SKM-1 treated with dmso at 0.1 percent for 144 hours (cell line): ENCODE results near the gene PLEKHJ1.
"Not testable (repeated sequence)": the region's sequence is repeated elsewhere in the genome, so short reads cannot be mapped to it uniquely, and the experiment has no call there.

Experiments
- DNase-seq: peaks from one replicate; lab custom pipeline; 2025; ENCODE audit not compliant: unreplicated experiment; lab: John Stamatoyannopoulos, UW

Gene PLEKHJ1

GRCh38 chr19:2200624-2201294, 35.4 kb downstream of the PLEKHJ1 start:
- DNase-seq: not testable (repeated sequence)

- no peak for DNase-seq
Measured at GRCh38 chr19:2199861-2200623, 36.1 kb downstream of the PLEKHJ1 start.

- no peak for DNase-seq
Measured at GRCh38 chr19:2199215-2199614, 36.9 kb downstream of the PLEKHJ1 start.

- no peak for DNase-seq
Measured at GRCh38 chr19:2198317-2198716, 37.8 kb downstream of the PLEKHJ1 start.

GRCh38 chr19:2197270-2197669, 38.9 kb downstream of the PLEKHJ1 start:
- DNase-seq: no peak

GRCh38 chr19:2195914-2196313, 40.2 kb downstream of the PLEKHJ1 start:
- no peak for DNase-seq

GRCh38 chr19:2195361-2195760, 40.8 kb downstream of the PLEKHJ1 start:
- no peak for DNase-seq

GRCh38 chr19:2194513-2195078, 41.5 kb downstream of the PLEKHJ1 start:
- DNase-seq: no peak

- no peak for DNase-seq
Measured at GRCh38 chr19:2193807-2194206, 42.3 kb downstream of the PLEKHJ1 start.

- DNase-seq: no peak
Measured at GRCh38 chr19:2192862-2193261, 43.3 kb downstream of the PLEKHJ1 start.

GRCh38 chr19:2191456-2192310, 44.4 kb downstream of the PLEKHJ1 start:
- no peak for DNase-seq

- DNase-seq: no peak
Measured at GRCh38 chr19:2190848-2191455, 45.2 kb downstream of the PLEKHJ1 start.

- DNase-seq: no peak
Measured at GRCh38 chr19:2189880-2190279, 46.2 kb downstream of the PLEKHJ1 start.

GRCh38 chr19:2188708-2189385, 47.3 kb downstream of the PLEKHJ1 start:
- DNase-seq: no peak

GRCh38 chr19:2187159-2187558, 49.0 kb downstream of the PLEKHJ1 start:
- DNase-seq: no peak

GRCh38 chr19:2186071-2186846, 49.9 kb downstream of the PLEKHJ1 start:
- DNase-seq: no peak

- no peak for DNase-seq
Measured at GRCh38 chr19:2185734-2186070, 50.4 kb downstream of the PLEKHJ1 start.

GRCh38 chr19:2184422-2184975, 51.6 kb downstream of the PLEKHJ1 start:
- DNase-seq: no peak
